ENCODE measurements around the gene EDRF1. TPM values are rescaled to one million over a fixed set of nuclear protein-coding genes. Genes with fewer than 3 reads are reported as not detected.
A peak's percentile ranks its signal among the peaks of the same experiment; 100 is the strongest.

The EDRF1 gene
- total and polyA plus RNA-seq, 2 experiments from 2014 or later, result 11.4 to 16.4 TPM

- no peaks in the 10 kb centered on the region for H4K20me1 ChIP-seq (ENCODE audit: insufficient read depth)
- peaks cover 3% of the 10 kb centered on the region for H3K4me1 ChIP-seq (ENCODE audit: insufficient read depth)
- TF ChIP-seq EZH2 (IDR thresholded peaks at IDR 0.05; ENCODE audit: insufficient read depth, poor library complexity, severe bottlenecking) (no peak), EZH2phosphoT487 (IDR thresholded peaks at IDR 0.05; ENCODE audit: insufficient read depth, low read depth) (no peak)
- peak overlapping the region; percentile 4; the same call in 1 of the 2 replicates for H3K9ac ChIP-seq
- peak overlapping the region; percentile 33 for H2AFZ ChIP-seq
- 12 to 16% methylated on average over 3 of the region's 3 CpGs for WGBS, 2 experiments (ENCODE audit: low coverage in 1 of 2, low lambda C conversion rate in 2 of 2, missing lambda C conversion rate in 2 of 2)
- H3K9me3 ChIP-seq (ENCODE audit: low read depth), result no peaks in the 10 kb centered on the region
- H3K4me2 ChIP-seq (ENCODE audit: unreplicated experiment), result no peak overlapping the region
- no peak overlapping the region for H3K4me3 ChIP-seq
- H3K36me3 ChIP-seq (ENCODE audit: low read depth), result no peaks in the 10 kb centered on the region
- H3K27ac ChIP-seq, result no peak overlapping the region
- 0 out of 2 replicates have a peak, but pooled peaks cover under 1% of the 10 kb centered on the region for H3F3A ChIP-seq (ENCODE audit: insufficient read depth)
- H3K27me3 ChIP-seq (replicated peaks; ENCODE audit: insufficient read depth), result no peaks in the 10 kb centered on the region
- no peaks in the 10 kb centered on the region for H3K9me2 ChIP-seq (ENCODE audit: insufficient read depth)
- no peaks in the 10 kb centered on the region for H3K79me2 ChIP-seq (ENCODE audit: insufficient read depth)
- peak; percentile 68 for DNase-seq
- in situ Hi-C loops (cut with MboI), result loop anchor here (25.0 kb wide), 1 partner anchor 663 kb away; no protein-coding TSS in a partner anchor
These were observed 19.1 kb upstream of the EDRF1 start for GRCh38 chr10:125700355-125700911.

- Histone ChIP-seq H3K9me2 (ENCODE audit: insufficient read depth) (no peaks in the 10 kb centered on the region), H4K20me1 (ENCODE audit: insufficient read depth) (no peaks in the 10 kb centered on the region), H3K4me1 (ENCODE audit: insufficient read depth) (peaks cover 9% of the 10 kb centered on the region; the same call in 1 of the 2 replicates), H3K27me3 (replicated peaks; ENCODE audit: insufficient read depth) (no peaks in the 10 kb centered on the region), H2AFZ (no peak overlapping the region), H3K79me2 (ENCODE audit: insufficient read depth) (no peaks in the 10 kb centered on the region), H3K9ac (no peak overlapping the region), H3K9me3 (ENCODE audit: low read depth) (no peaks in the 10 kb centered on the region), H3F3A (ENCODE audit: insufficient read depth) (0 out of 2 replicates have a peak, but pooled peaks cover 12% of the 10 kb centered on the region), H3K27ac (no peak overlapping the region), H3K36me3 (ENCODE audit: low read depth) (no peaks in the 10 kb centered on the region), H3K4me3 (no peak overlapping the region), H3K4me2 (ENCODE audit: unreplicated experiment) (no peak overlapping the region)
- TF ChIP-seq EZH2phosphoT487 (IDR thresholded peaks at IDR 0.05; ENCODE audit: insufficient read depth, low read depth), result no peak
- no peak for TF ChIP-seq EZH2 (IDR thresholded peaks at IDR 0.05; ENCODE audit: insufficient read depth, poor library complexity, severe bottlenecking)
- in situ Hi-C loops (cut with MboI), result loop anchor here (25.0 kb wide), 1 partner anchor 671 kb away; no protein-coding TSS in a partner anchor
- peak; percentile 54 for DNase-seq
- WGBS, 2 experiments (ENCODE audit: low coverage in 1 of 2, low lambda C conversion rate in 2 of 2, missing lambda C conversion rate in 2 of 2), result 69 to 71% methylated on average over 6 of the region's 6 CpGs
These were observed 11.7 kb upstream of the EDRF1 start for GRCh38 chr10:125707541-125708468.

- no peak for DNase-seq
These were observed 10.5 kb upstream of the EDRF1 start for GRCh38 chr10:125708971-125709503.

More at GRCh38 chr10:125708971-125709503, 10.5 kb upstream of the EDRF1 start:
- Histone ChIP-seq H3K9ac (no peak overlapping the region), H3K27me3 (replicated peaks; ENCODE audit: insufficient read depth) (no peaks in the 10 kb centered on the region), H3K27ac (no peak overlapping the region), H3K4me3 (no peak overlapping the region), H4K20me1 (ENCODE audit: insufficient read depth) (no peaks in the 10 kb centered on the region), H2AFZ (no peak overlapping the region), H3K4me2 (ENCODE audit: unreplicated experiment) (no peak overlapping the region), H3K4me1 (ENCODE audit: insufficient read depth) (peaks cover 9% of the 10 kb centered on the region; the same call in 1 of the 2 replicates), H3F3A (ENCODE audit: insufficient read depth) (0 out of 2 replicates have a peak, but pooled peaks cover 12% of the 10 kb centered on the region), H3K79me2 (ENCODE audit: insufficient read depth) (no peaks in the 10 kb centered on the region), H3K9me3 (ENCODE audit: low read depth) (no peaks in the 10 kb centered on the region), H3K36me3 (ENCODE audit: low read depth) (no peaks in the 10 kb centered on the region), H3K9me2 (ENCODE audit: insufficient read depth) (no peaks in the 10 kb centered on the region)
- WGBS, 2 experiments (ENCODE audit: low coverage in 1 of 2, low lambda C conversion rate in 2 of 2, missing lambda C conversion rate in 2 of 2), result 74 to 77% methylated on average over 5 of the region's 5 CpGs
- in situ Hi-C loops (cut with MboI), result loop anchor here (25.0 kb wide), 1 partner anchor 672 kb away; no protein-coding TSS in a partner anchor
- TF ChIP-seq EZH2 (IDR thresholded peaks at IDR 0.05; ENCODE audit: insufficient read depth, poor library complexity, severe bottlenecking) (no peak), EZH2phosphoT487 (IDR thresholded peaks at IDR 0.05; ENCODE audit: insufficient read depth, low read depth) (no peak)

All from GM23248 (cell line).